NT2/D1 (cell line): ENCODE data around the gene CCDC137.

Source experiments
- SUZ12 ChIP-seq: IDR thresholded peaks from 2 replicates; pipeline ENCODE4 v1.6.1; 2011; ENCODE audit not compliant: insufficient read length, insufficient read depth; ENCODE audit errors: extremely low read depth
- YY1 ChIP-seq: IDR thresholded peaks from 2 replicates; pipeline ENCODE4 v1.6.1; 2011; ENCODE audit not compliant: insufficient read length, insufficient read depth

DNA sequence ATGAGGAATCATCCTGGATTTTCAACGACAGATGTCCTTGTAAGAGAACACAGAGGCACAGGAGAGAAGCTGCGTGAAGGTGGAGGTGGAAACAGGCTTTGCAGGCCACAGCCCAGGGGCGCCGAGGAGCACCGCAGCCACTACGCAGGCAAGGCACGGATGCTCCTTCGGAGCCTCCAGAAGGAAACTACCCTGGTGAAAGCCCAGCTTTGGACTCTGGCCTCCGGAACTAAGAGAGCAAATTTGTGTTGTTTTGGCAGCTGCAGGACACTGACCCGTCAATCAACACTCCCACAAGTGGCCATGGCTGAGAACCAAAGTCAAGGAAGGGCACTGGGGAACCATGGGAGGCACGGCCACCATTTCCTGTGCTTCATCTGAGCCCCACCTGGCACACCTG, 13.6 kb downstream of the CCDC137 start:
- TF ChIP-seq SUZ12 (no peak), YY1 (no peak)
